HCT116 (cell line): Measurements from ENCODE around the gene AHSA1. TPM values are rescaled to one million over a fixed set of nuclear protein-coding genes. Genes with fewer than 3 reads are reported as not detected.

Experiments used
- ATAC-seq: fragments of 200-7000 bp; cut with Tn5 transposase; 2 replicates; pipeline ENCODE4 v1.9.1; 2020; ENCODE audit warnings: mild to moderate bottlenecking, moderate library complexity
- BruUV-seq: library from RNA; stranded (reverse); fragments of 400-500 nt; replicated peaks from 2 replicates; lab custom pipeline; 2021; lab: Mats Ljungman, UMichigan
- CTCF ChIA-PET: fragments of 300-600 bp; sonication (Branson Sonifier 250); formaldehyde crosslinking; loops from one replicate; lab custom pipeline; 2021; ENCODE audit warnings: antibody characterized with exemption; lab: Charles Lee
- POLR2A ChIA-PET: fragments of 300-600, 350-600 bp; sonication (Branson Sonifier 250); formaldehyde crosslinking; loops from one replicate; lab custom pipeline; 2021; ENCODE audit warnings: antibody characterized with exemption; lab: Charles Lee
- RAD21 ChIA-PET, 2 experiments: fragments of 300-600 bp; sonication (Branson Sonifier 250); formaldehyde crosslinking; loops; one replicate each; lab custom pipeline; 2023; ENCODE audit warnings: low total read pairs in 2 of 2; ENCODE audit not compliant: uncharacterized antibody in 2 of 2, unreplicated experiment in 2 of 2, low non-redundant PET in 1 of 2; lab: Charles Lee
- DNase-seq: peaks from one replicate; pipeline ENCODE4 v3.0.0-alpha.2; 2010; ENCODE audit warnings: low read depth, low spot score
- H2AFZ ChIP-seq: fragments of 200-600 bp; shearing (Covaris generic), sonication (generic); 2 replicates; pipeline ENCODE4 v1.6.1; 2017; ENCODE audit warnings: low read depth, mixed run types, mixed read lengths, antibody characterized with exemption, low read length; ENCODE audit not compliant: poor library complexity, severe bottlenecking
- H3K27ac ChIP-seq: 2 replicates; pipeline ENCODE4 v1.5.1; 2012; ENCODE audit warnings: low read depth, low read length
- H3K27me3 ChIP-seq: fragments of 200-600 bp; sonication (generic); 2 replicates; pipeline ENCODE4 v1.6.1; 2016; ENCODE audit warnings: mixed run types, low read length, mixed read lengths; ENCODE audit not compliant: insufficient read depth
- H3K36me3 ChIP-seq, 2 experiments: fragments of 200-500 bp in 1 of 2; fragments of 200-600 bp in 1 of 2; sonication (Bioruptor generic) in 1 of 2; sonication (generic) in 1 of 2; 2 replicates each; pipeline versions ENCODE4 v1.5.1 to v1.6.1; 2014 to 2016; ENCODE audit warnings: low read length in 2 of 2, inconsistent platforms in 1 of 2, mixed read lengths in 1 of 2, mixed run types in 1 of 2; ENCODE audit not compliant: insufficient read depth in 2 of 2, control insufficient read depth in 1 of 2
- H3K4me1 ChIP-seq, 2 experiments: fragments of 200-600 bp in 1 of 2; sonication (generic) in 1 of 2; 2 replicates each; pipeline versions ENCODE4 v1.5.1 to v1.6.1; 2012 to 2017; ENCODE audit warnings: low read length in 2 of 2, inconsistent platforms in 1 of 2, mild to moderate bottlenecking in 1 of 2, mixed read lengths in 1 of 2, mixed run types in 1 of 2, moderate library complexity in 1 of 2; ENCODE audit not compliant: insufficient read depth in 2 of 2, control insufficient read depth in 1 of 2
- H3K4me2 ChIP-seq: fragments of 200-600 bp; sonication (generic); 2 replicates; pipeline ENCODE4 v1.6.1; 2017; ENCODE audit warnings: mixed run types, low read length, mixed read lengths
- H3K4me3 ChIP-seq, 2 experiments: fragments of 200-600 bp in 1 of 2; sonication (generic) in 1 of 2; replicated peaks in 1 of 2; 2 replicates each; pipeline ENCODE4 v1.5.1; 2011 to 2016; ENCODE audit warnings: low read length in 2 of 2, control low read depth in 1 of 2, low read depth in 1 of 2, mild to moderate bottlenecking in 1 of 2, mixed read lengths in 1 of 2, mixed run types in 1 of 2
- H3K79me2 ChIP-seq: fragments of 200-600 bp; sonication (generic); 2 replicates; pipeline ENCODE4 v1.6.1; 2017; ENCODE audit warnings: mild to moderate bottlenecking, mixed run types, low read length, moderate library complexity, mixed read lengths; ENCODE audit not compliant: insufficient read depth
- H3K9ac ChIP-seq: fragments of 200-600 bp; sonication (generic); 2 replicates; pipeline ENCODE4 v1.6.1; 2016; ENCODE audit warnings: low read length, mixed read lengths
- H3K9me2 ChIP-seq: fragments of 200-600 bp; sonication (generic), shearing (Covaris generic); 2 replicates; pipeline ENCODE4 v1.6.1; 2017; ENCODE audit warnings: mixed run types, mild to moderate bottlenecking, moderate library complexity; ENCODE audit not compliant: insufficient read depth
- H3K9me3 ChIP-seq, 2 experiments: fragments of 200-500 bp in 1 of 2; fragments of 200-600 bp in 1 of 2; sonication (Bioruptor generic) in 1 of 2; sonication (generic) in 1 of 2; 2 replicates each; pipeline ENCODE4 v1.6.1; 2014 to 2017; ENCODE audit warnings: low read length in 2 of 2, mixed read lengths in 2 of 2, inconsistent platforms in 1 of 2, low read depth in 1 of 2, mild to moderate bottlenecking in 1 of 2, mixed run types in 1 of 2, moderate library complexity in 1 of 2; ENCODE audit not compliant: control insufficient read depth in 1 of 2, insufficient read depth in 1 of 2
- H4K20me1 ChIP-seq: fragments of 200-600 bp; sonication (generic), shearing (Covaris generic); 2 replicates; pipeline ENCODE4 v1.6.1; 2017; ENCODE audit warnings: mixed run types, mild to moderate bottlenecking, moderate library complexity; ENCODE audit not compliant: insufficient read depth
- CBX3 ChIP-seq: IDR thresholded peaks from 2 replicates; pipeline ENCODE4 v1.6.1; 2012; ENCODE audit warnings: low read depth
- EGR1 ChIP-seq: IDR thresholded peaks from 2 replicates; pipeline ENCODE4 v1.6.1; 2012; ENCODE audit warnings: low read depth
- EZH2 ChIP-seq: fragments of 200-600 bp; sonication (generic); IDR thresholded peaks from 2 replicates; pipeline ENCODE4 v1.6.1; 2017; ENCODE audit warnings: antibody characterized with exemption, mixed run types
- POLR2A ChIP-seq: IDR thresholded peaks from 2 replicates; pipeline ENCODE4 v1.7.0; 2011; ENCODE audit warnings: borderline replicate concordance; ENCODE audit not compliant: insufficient read depth, insufficient read length; ENCODE audit errors: extremely low read depth
- SIN3A ChIP-seq: IDR thresholded peaks from 2 replicates; pipeline ENCODE4 v1.6.1; 2012; ENCODE audit warnings: low read depth
- SRF ChIP-seq: IDR thresholded peaks from 2 replicates; pipeline ENCODE4 v1.6.1; 2012; ENCODE audit warnings: low read depth
- YY1 ChIP-seq: IDR thresholded peaks from 2 replicates; pipeline ENCODE4 v1.6.1; 2011; ENCODE audit warnings: low read length, low read depth, moderate library complexity, mild to moderate bottlenecking; ENCODE audit not compliant: insufficient replicate concordance; ENCODE audit errors: extremely low read depth
- intact Hi-C: fragments of 100-400 bp; cut with micrococcal nuclease; formaldehyde crosslinking; loops from 2 replicates; pipeline ENCODE4 v1.10.0; 2022
- total RNA-seq: library from RNA; stranded (reverse); gene quantifications from one replicate; pipeline ENCODE4 v1.2.1, GENCODE V29; 2021; ENCODE audit not compliant: unreplicated experiment
- TF ChIP-seq, protein P1 (sequence below): IDR thresholded peaks from 2 replicates; pipeline ENCODE4 v1.6.1; 2012; ENCODE audit warnings: low read depth
- TF ChIP-seq, protein P2 (sequence below): IDR thresholded peaks from 2 replicates; pipeline ENCODE4 v1.6.1; 2012

Gene AHSA1
- total RNA-seq, 1 experiment from 2014 or later: 222 TPM

DNA sequence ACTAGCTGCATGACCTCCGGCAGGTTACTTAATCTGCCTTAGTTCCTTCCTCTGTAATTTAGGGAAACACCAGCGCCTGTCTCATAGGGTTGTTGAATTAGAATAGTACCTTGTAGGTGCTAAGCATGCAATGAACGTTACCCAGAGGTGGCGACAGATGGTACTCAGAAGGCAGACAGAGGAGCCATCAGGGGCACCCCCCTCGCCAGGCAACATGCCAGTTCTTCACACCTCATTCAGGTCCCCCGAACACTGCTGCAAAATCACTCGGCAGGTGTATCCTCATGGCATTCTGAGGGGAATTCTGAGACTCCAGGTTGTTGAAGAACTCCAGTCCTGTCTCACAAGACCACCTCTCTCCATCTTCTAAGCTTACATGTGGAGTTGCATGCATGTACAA, 30.7 kb downstream of the AHSA1 start:
- Histone ChIP-seq H3K9ac (no peak overlapping the region), H3K27ac (no peak overlapping the region), H3K4me3 (no peak overlapping the region), H3K9me3 (no peaks in the 10 kb centered on the region), H3K9me2 (no peaks in the 10 kb centered on the region), H3K36me3 (no peaks in the 10 kb centered on the region), H3K4me1 (no peaks in the 10 kb centered on the region), H3K27me3 (no peaks in the 10 kb centered on the region), H3K4me2 (no peak overlapping the region), H4K20me1 (no peaks in the 10 kb centered on the region), H3K79me2 (no peaks in the 10 kb centered on the region), H2AFZ (no peak overlapping the region)
- no TSS peak for BruUV-seq
- POLR2A ChIA-PET: no interaction called here
- RAD21 ChIA-PET: no interaction called here
- DNase-seq (no peak), ATAC-seq (no peak)
- TF ChIP-seq EZH2 (no peak), SIN3A (no peak), YY1 (no peak), SRF (no peak)
- TF ChIP-seq, protein P1, sequence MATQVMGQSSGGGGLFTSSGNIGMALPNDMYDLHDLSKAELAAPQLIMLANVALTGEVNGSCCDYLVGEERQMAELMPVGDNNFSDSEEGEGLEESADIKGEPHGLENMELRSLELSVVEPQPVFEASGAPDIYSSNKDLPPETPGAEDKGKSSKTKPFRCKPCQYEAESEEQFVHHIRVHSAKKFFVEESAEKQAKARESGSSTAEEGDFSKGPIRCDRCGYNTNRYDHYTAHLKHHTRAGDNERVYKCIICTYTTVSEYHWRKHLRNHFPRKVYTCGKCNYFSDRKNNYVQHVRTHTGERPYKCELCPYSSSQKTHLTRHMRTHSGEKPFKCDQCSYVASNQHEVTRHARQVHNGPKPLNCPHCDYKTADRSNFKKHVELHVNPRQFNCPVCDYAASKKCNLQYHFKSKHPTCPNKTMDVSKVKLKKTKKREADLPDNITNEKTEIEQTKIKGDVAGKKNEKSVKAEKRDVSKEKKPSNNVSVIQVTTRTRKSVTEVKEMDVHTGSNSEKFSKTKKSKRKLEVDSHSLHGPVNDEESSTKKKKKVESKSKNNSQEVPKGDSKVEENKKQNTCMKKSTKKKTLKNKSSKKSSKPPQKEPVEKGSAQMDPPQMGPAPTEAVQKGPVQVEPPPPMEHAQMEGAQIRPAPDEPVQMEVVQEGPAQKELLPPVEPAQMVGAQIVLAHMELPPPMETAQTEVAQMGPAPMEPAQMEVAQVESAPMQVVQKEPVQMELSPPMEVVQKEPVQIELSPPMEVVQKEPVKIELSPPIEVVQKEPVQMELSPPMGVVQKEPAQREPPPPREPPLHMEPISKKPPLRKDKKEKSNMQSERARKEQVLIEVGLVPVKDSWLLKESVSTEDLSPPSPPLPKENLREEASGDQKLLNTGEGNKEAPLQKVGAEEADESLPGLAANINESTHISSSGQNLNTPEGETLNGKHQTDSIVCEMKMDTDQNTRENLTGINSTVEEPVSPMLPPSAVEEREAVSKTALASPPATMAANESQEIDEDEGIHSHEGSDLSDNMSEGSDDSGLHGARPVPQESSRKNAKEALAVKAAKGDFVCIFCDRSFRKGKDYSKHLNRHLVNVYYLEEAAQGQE: no peak
- intact Hi-C loops: no loop called here
- CTCF ChIA-PET: no interaction called here

GRCh38 chr14:77489041-77489440, 31.1 kb downstream of the AHSA1 start:
- H2AFZ ChIP-seq: no peak overlapping the region
- ChIA-PET POLR2A (no interaction called here), CTCF (no interaction called here), RAD21 (no interaction called here)
- DNase-seq (no peak), ATAC-seq (no peak)
- no peak for TF ChIP-seq POLR2A
- no peak for TF ChIP-seq EGR1
- TF ChIP-seq, protein P2, sequence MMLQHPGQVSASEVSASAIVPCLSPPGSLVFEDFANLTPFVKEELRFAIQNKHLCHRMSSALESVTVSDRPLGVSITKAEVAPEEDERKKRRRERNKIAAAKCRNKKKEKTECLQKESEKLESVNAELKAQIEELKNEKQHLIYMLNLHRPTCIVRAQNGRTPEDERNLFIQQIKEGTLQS: no peak
- no peak for TF ChIP-seq CBX3
- no peaks in the 10 kb centered on the region for H3K9me2 ChIP-seq
- no peak overlapping the region for H3K4me2 ChIP-seq
- H3K9ac ChIP-seq: no peak overlapping the region
- no peaks in the 10 kb centered on the region for H4K20me1 ChIP-seq
- no TSS peak for BruUV-seq
- H3K79me2 ChIP-seq: no peaks in the 10 kb centered on the region
- H3K9me3 ChIP-seq: no peaks in the 10 kb centered on the region
- H3K36me3 ChIP-seq: no peaks in the 10 kb centered on the region
- intact Hi-C loops: no loop called here
- no peaks in the 10 kb centered on the region for H3K4me1 ChIP-seq
- H3K27ac ChIP-seq: no peak overlapping the region
- H3K27me3 ChIP-seq: no peaks in the 10 kb centered on the region
- no peak overlapping the region for H3K4me3 ChIP-seq
